NCI-H2081 (cell line): Measurements from ENCODE around the gene GNPNAT1.
"Not testable (repeated sequence)": the region's sequence is repeated elsewhere in the genome, so short reads cannot be mapped to it uniquely, and the experiment has no call there.

Experiments
- DNase-seq, 2 experiments: peaks; one replicate each; lab custom pipeline; 2025; lab: John Stamatoyannopoulos, UW

The GNPNAT1 gene

GRCh38 chr14:52790011-52790755, 1.2 kb downstream of the GNPNAT1 start:
- DNase-seq: peak in 1 of 2 experiments; percentile 2

- no peak for DNase-seq
Measured at GRCh38 chr14:52789118-52789517, 2.3 kb downstream of the GNPNAT1 start.

- DNase-seq: no peak
Measured at GRCh38 chr14:52786887-52787286, 4.5 kb downstream of the GNPNAT1 start.

GRCh38 chr14:52783206-52783605, 8.2 kb downstream of the GNPNAT1 start:
- DNase-seq: no peak

- no peak for DNase-seq
Measured at GRCh38 chr14:52781629-52782028, 9.8 kb downstream of the GNPNAT1 start.

- no peak for DNase-seq
Measured at GRCh38 chr14:52780893-52781292, 10.5 kb downstream of the GNPNAT1 start.

- no peak for DNase-seq
Measured at GRCh38 chr14:52778702-52779101, 12.7 kb downstream of the GNPNAT1 start.

- DNase-seq: no peak
Measured at GRCh38 chr14:52776816-52777215, 14.6 kb downstream of the GNPNAT1 start.

- DNase-seq: no peak
Measured at GRCh38 chr14:52769887-52770286, 21.5 kb downstream of the GNPNAT1 start.

- no peak for DNase-seq
Measured at GRCh38 chr14:52767058-52767833, 24.2 kb downstream of the GNPNAT1 start.

- DNase-seq: not testable (repeated sequence)
Measured at GRCh38 chr14:52762923-52763322, 28.5 kb downstream of the GNPNAT1 start.

- no peak for DNase-seq
Measured at GRCh38 chr14:52759145-52759544, 32.3 kb downstream of the GNPNAT1 start.

GRCh38 chr14:52755607-52756316, 35.6 kb downstream of the GNPNAT1 start:
- no peak for DNase-seq

- DNase-seq: no peak
Measured at GRCh38 chr14:52748647-52749292, 42.6 kb downstream of the GNPNAT1 start.

GRCh38 chr14:52741865-52742264, 49.5 kb downstream of the GNPNAT1 start:
- DNase-seq: no peak

GRCh38 chr14:52740751-52741150, 50.7 kb downstream of the GNPNAT1 start:
- no peak for DNase-seq

GRCh38 chr14:52738409-52738808, 53.0 kb downstream of the GNPNAT1 start:
- no peak for DNase-seq

- DNase-seq: no peak
Measured at GRCh38 chr14:52735921-52736489, 55.4 kb downstream of the GNPNAT1 start.

GRCh38 chr14:52733824-52734223, 57.6 kb downstream of the GNPNAT1 start:
- DNase-seq: no peak

GRCh38 chr14:52730709-52731111, 60.7 kb downstream of the GNPNAT1 start:
- DNase-seq: no peak

- peak; percentile 97 to 98 for DNase-seq
Measured at GRCh38 chr14:52729925-52730708, 61.3 kb downstream of the GNPNAT1 start, which contains the start of gene STYX. Gene STYX (plus strand): TSS chr14:52730166. CDS start chr14:52730475, 309 bp downstream.
